HEK293 (cell line): ENCODE data around the gene ARRDC2.
"Not testable (repeated sequence)": the region's sequence is repeated elsewhere in the genome, so short reads cannot be mapped to it uniquely, and the experiment has no call there.

Source experiments
- CTCF ChIA-PET: fragments of 350-600 bp; formaldehyde crosslinking; extraction: SDS; loops from one replicate; lab custom pipeline; 2021; ENCODE audit warnings: antibody characterized with exemption; lab: Yijun Ruan, JAX
- POLR2A ChIA-PET: fragments of 300-600 bp; formaldehyde crosslinking; extraction: SDS; loops from one replicate; lab custom pipeline; 2020; ENCODE audit warnings: antibody characterized with exemption, inconsistent platforms; lab: Yijun Ruan, JAX
- H3K27ac ChIP-seq: fragments of 200-500 bp; sonication (Bioruptor generic); 2 replicates; pipeline ENCODE4 v1.5.1; 2014; ENCODE audit warnings: low read depth, low read length, control low read depth, inconsistent platforms; ENCODE audit errors: extremely low read depth
- H3K36me3 ChIP-seq, 2 experiments: fragments of 200-500 bp in 1 of 2; sonication (Bioruptor generic) in 1 of 2; 1 replicate in 1 of 2; 2 replicates in 1 of 2; pipeline ENCODE4 v1.5.1; 2014 to 2017; ENCODE audit warnings: inconsistent platforms in 2 of 2, low read length in 2 of 2; ENCODE audit not compliant: control insufficient read depth in 2 of 2, insufficient read depth in 1 of 2
- H3K4me1 ChIP-seq: fragments of 200-500 bp; sonication (Bioruptor generic); 2 replicates; pipeline ENCODE4 v1.5.1; 2014; ENCODE audit warnings: mild to moderate bottlenecking, low read length, inconsistent platforms; ENCODE audit not compliant: control insufficient read depth, insufficient read depth
- H3K4me3 ChIP-seq: 2 replicates; pipeline ENCODE4 v1.5.1; 2011; ENCODE audit warnings: low read depth, mild to moderate bottlenecking, control low read depth, low read length, moderate library complexity
- H3K9me3 ChIP-seq: fragments of 200-500 bp; sonication (Bioruptor generic); 2 replicates; pipeline ENCODE4 v1.5.1; 2014; ENCODE audit warnings: low read depth, low read length, inconsistent platforms; ENCODE audit not compliant: control insufficient read depth, insufficient read depth
- BCL11A ChIP-seq: fragments of 450-650 bp; formaldehyde crosslinking; IDR thresholded peaks from 2 replicates; pipeline ENCODE4 v1.5.1; 2016; ENCODE audit warnings: low read depth, missing biosample characterization, missing genetic modification characterization
- EGR2 ChIP-seq: fragments of 450-650 bp; formaldehyde crosslinking; IDR thresholded peaks from 2 replicates; pipeline ENCODE4 v1.5.1; 2016; ENCODE audit warnings: low read depth, missing biosample characterization, missing genetic modification characterization
- KLF16 ChIP-seq: fragments of 450-650 bp; formaldehyde crosslinking; IDR thresholded peaks from 2 replicates; pipeline ENCODE4 v1.5.1; 2017; ENCODE audit warnings: missing biosample characterization, missing genetic modification characterization
- KLF17 ChIP-seq: fragments of 450-650 bp; formaldehyde crosslinking; IDR thresholded peaks from 2 replicates; pipeline ENCODE4 v1.5.1; 2016; ENCODE audit warnings: missing biosample characterization, missing genetic modification characterization
- PRDM6 ChIP-seq: fragments of 450-650 bp; formaldehyde crosslinking; IDR thresholded peaks from 2 replicates; pipeline ENCODE4 v1.5.1; 2017; ENCODE audit warnings: missing biosample characterization, missing genetic modification characterization
- SALL2 ChIP-seq: fragments of 450-650 bp; formaldehyde crosslinking; IDR thresholded peaks from 2 replicates; pipeline ENCODE4 v1.5.0; 2017; ENCODE audit warnings: missing biosample characterization, mild to moderate bottlenecking, missing genetic modification characterization, borderline replicate concordance
- YY1 ChIP-seq: fragments of 450-650 bp; formaldehyde crosslinking; IDR thresholded peaks from 2 replicates; pipeline ENCODE4 v1.5.1; 2018; ENCODE audit warnings: missing biosample characterization, missing genetic modification characterization
- ZFP69B ChIP-seq: fragments of 450-650 bp; formaldehyde crosslinking; IDR thresholded peaks from 2 replicates; pipeline ENCODE4 v1.5.1; 2016; ENCODE audit warnings: missing biosample characterization, missing genetic modification characterization
- ZNF121 ChIP-seq: fragments of 450-650 bp; formaldehyde crosslinking; IDR thresholded peaks from 2 replicates; pipeline ENCODE4 v1.5.1; 2016; ENCODE audit warnings: missing biosample characterization, missing genetic modification characterization
- ZNF132 ChIP-seq: fragments of 450-650 bp; formaldehyde crosslinking; IDR thresholded peaks from 2 replicates; pipeline ENCODE4 v1.5.1; 2017; ENCODE audit warnings: missing biosample characterization, missing genetic modification characterization, borderline replicate concordance
- ZNF221 ChIP-seq: fragments of 450-650 bp; formaldehyde crosslinking; IDR thresholded peaks from 2 replicates; pipeline ENCODE4 v1.5.1; 2017; ENCODE audit warnings: missing biosample characterization, missing genetic modification characterization, borderline replicate concordance
- ZNF266 ChIP-seq: fragments of 450-650 bp; formaldehyde crosslinking; IDR thresholded peaks from 2 replicates; pipeline ENCODE4 v1.5.1; 2016; ENCODE audit warnings: missing biosample characterization, missing genetic modification characterization, low read depth
- ZNF354C ChIP-seq: fragments of 450-650 bp; formaldehyde crosslinking; IDR thresholded peaks from 2 replicates; pipeline ENCODE4 v1.5.1; 2016; ENCODE audit warnings: missing biosample characterization, missing genetic modification characterization, low read depth, borderline replicate concordance
- ZNF366 ChIP-seq: fragments of 450-650 bp; formaldehyde crosslinking; conservative IDR thresholded peaks from 2 replicates; pipeline ENCODE4 v1.5.1; 2016; ENCODE audit warnings: missing biosample characterization, missing genetic modification characterization
- ZNF426 ChIP-seq: fragments of 450-650 bp; formaldehyde crosslinking; IDR thresholded peaks from 2 replicates; pipeline ENCODE4 v1.5.1; 2017; ENCODE audit warnings: missing biosample characterization, missing genetic modification characterization, mild to moderate bottlenecking, inconsistent platforms, moderate library complexity
- ZNF629 ChIP-seq: fragments of 450-650 bp; formaldehyde crosslinking; IDR thresholded peaks from 2 replicates; pipeline ENCODE4 v1.5.1; 2017; ENCODE audit warnings: missing biosample characterization, missing genetic modification characterization
- ZSCAN16 ChIP-seq: fragments of 450-650 bp; formaldehyde crosslinking; IDR thresholded peaks from 2 replicates; pipeline ENCODE4 v1.5.1; 2016; ENCODE audit warnings: missing biosample characterization, missing genetic modification characterization
- ZSCAN4 ChIP-seq: fragments of 450-650 bp; formaldehyde crosslinking; IDR thresholded peaks from 2 replicates; pipeline ENCODE4 v1.5.1; 2017; ENCODE audit warnings: missing biosample characterization, missing genetic modification characterization

Gene ARRDC2

GRCh38 chr19:17986569-17986968 lies 21.4 kb upstream of the ARRDC2 start:
- H3K4me1 ChIP-seq, H3K27ac ChIP-seq, POLR2A ChIA-PET, H3K36me3 ChIP-seq, H3K9me3 ChIP-seq, H3K4me3 ChIP-seq: not testable (repeated sequence)
- CTCF ChIA-PET = interaction anchor here (1.4 kb wide), 1 partner anchor 10 kb away, joined by 4 read pairs; no protein-coding TSS in a partner anchor
- peak; percentile 97 for TF ChIP-seq ZNF121 (tag by site-specific recombination)

- Histone ChIP-seq H3K36me3 (no peaks in the 10 kb centered on the region), H3K27ac (no peak overlapping the region), H3K4me1 (no peaks in the 10 kb centered on the region), H3K4me3 (no peak overlapping the region), H3K9me3 (no peaks in the 10 kb centered on the region)
- no peak for TF ChIP-seq YY1 (tag by site-specific recombination)
- no peak for TF ChIP-seq SALL2 (tag by site-specific recombination)
- TF ChIP-seq ZNF366 (tag by site-specific recombination) = no peak
- no peak for TF ChIP-seq ZNF221 (tag by site-specific recombination)
- no peak for TF ChIP-seq ZNF132
- no peak for TF ChIP-seq ZSCAN4
- no peak for TF ChIP-seq KLF16 (tag by site-specific recombination)
- TF ChIP-seq ZNF629 (tag by site-specific recombination) = no peak
- ChIA-PET CTCF (interaction anchor here (0.8 kb wide), 1 partner anchor 8 kb away, joined by 4 read pairs; no protein-coding TSS in a partner anchor), POLR2A (interaction anchor here (0.7 kb wide), 1 partner anchor 157 kb away, joined by 5 read pairs; no protein-coding TSS in a partner anchor)
These were observed 19.8 kb upstream of the ARRDC2 start for GRCh38 chr19:17988161-17988560.

- TF ChIP-seq ZNF354C (tag by site-specific recombination) (no peak), KLF17 (no peak)
- POLR2A ChIA-PET = interaction anchor here (0.5 kb wide), 1 partner anchor 42 kb away, joined by 5 read pairs; no protein-coding TSS in a partner anchor
- no peak overlapping the region for H3K27ac ChIP-seq
These were observed 18.4 kb upstream of the ARRDC2 start for GRCh38 chr19:17989425-17990094.

GRCh38 chr19:17993076-17993813 lies 14.7 kb upstream of the ARRDC2 start:
- TF ChIP-seq ZNF266 (no peak), ZNF354C (tag by site-specific recombination) (no peak), ZSCAN16 (tag by site-specific recombination) (no peak), PRDM6 (no peak), ZFP69B (no peak), BCL11A (no peak), EGR2 (tag by site-specific recombination) (0 out of 2 replicates have a peak, but pooled peaks have one; percentile 23), ZNF426 (no peak)
- POLR2A ChIA-PET = no interaction called here
- no peak overlapping the region for H3K27ac ChIP-seq

More at GRCh38 chr19:17989425-17990094, 18.4 kb upstream of the ARRDC2 start:
- no peak overlapping the region for H3K4me3 ChIP-seq
- H3K9me3 ChIP-seq = no peaks in the 10 kb centered on the region
- H3K36me3 ChIP-seq = no peaks in the 10 kb centered on the region
- no peaks in the 10 kb centered on the region for H3K4me1 ChIP-seq
- CTCF ChIA-PET = interaction anchor here (0.7 kb wide), 1 partner anchor 14 kb away, joined by 4 read pairs; no protein-coding TSS in a partner anchor

More at GRCh38 chr19:17993076-17993813, 14.7 kb upstream of the ARRDC2 start:
- no peaks in the 10 kb centered on the region for H3K4me1 ChIP-seq
- H3K36me3 ChIP-seq = no peaks in the 10 kb centered on the region
- no peaks in the 10 kb centered on the region for H3K9me3 ChIP-seq
- no peak overlapping the region for H3K4me3 ChIP-seq
- CTCF ChIA-PET = interaction anchor here (7.8 to 8.1 kb wide), 2 partner anchors 47 to 57 kb away, joined by 92 to 233 read pairs; partner anchors contain the start of gene CCDC124
